ENCODE measurements around the gene KCNQ1.

KCNQ1 gene

GRCh38 chr11:2651054-2651617 is 206.3 kb downstream of the KCNQ1 start:
- no peak for DNase-seq (ENCODE audit: low spot score)

DNA sequence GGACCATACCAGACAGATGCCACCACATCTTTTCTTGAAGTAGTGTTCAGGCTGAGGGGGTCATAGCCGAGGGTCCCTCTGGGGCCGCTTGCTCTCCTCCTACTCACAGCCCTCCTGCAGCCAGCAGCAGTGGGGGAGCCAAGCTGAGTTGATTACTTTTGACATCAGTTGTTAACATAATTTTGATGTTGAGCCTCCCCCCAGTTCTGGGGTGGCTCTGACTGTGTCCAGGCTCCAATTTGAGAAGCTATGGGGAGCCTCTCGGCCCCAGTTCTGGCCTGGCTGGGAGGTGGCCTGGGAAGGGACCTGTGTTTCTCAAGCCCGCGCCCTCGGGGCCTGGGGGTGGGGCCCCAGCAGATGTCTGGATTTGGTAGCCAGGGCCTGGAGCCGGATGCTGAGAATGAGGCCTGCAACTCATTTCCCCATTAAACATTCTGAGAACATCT is 207.0 kb downstream of the KCNQ1 start:
- no peak for DNase-seq (ENCODE audit: low spot score)

DNA sequence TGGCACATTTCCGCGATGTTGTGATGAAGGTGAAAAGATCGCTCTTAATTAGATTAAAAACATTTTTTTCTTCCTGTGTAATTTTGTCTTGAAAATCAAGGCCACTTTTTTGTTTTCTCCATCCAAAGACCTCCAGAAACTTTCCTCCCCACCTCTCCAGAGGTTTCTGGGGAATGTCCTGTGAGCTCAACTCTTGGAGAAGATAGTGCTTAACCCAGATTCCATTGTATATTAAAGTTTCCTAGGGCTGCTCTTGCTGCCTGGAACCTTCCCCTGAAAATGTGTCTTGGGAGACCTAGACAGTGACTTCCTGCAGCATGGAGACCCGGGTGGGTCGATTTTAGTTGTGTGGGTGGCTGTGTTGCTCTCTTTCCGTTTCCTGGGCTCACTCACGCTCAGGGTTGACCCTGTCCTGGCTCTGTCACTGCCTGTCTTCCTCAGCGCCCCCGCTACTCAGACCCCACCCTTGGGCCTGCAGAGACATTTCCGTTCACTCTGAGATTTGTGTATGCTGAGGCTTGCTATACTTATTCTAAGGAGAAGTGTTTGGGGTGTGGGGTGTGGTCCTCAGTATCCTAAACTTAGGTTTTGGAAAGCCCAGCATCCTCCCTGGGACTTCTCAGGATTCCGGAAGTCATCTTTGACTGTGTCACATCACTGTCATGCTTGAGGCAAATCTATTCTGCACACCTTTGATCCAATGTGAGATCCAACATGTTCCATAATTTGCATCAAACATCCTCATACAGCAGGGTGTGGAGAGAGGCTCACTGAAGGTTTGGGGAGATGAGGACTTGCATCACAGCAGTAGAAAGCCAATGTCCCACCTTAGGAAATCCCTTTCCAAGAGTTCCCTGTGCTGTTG is 207.8 kb downstream of the KCNQ1 start:
- DNase-seq (ENCODE audit: low spot score), result no peak

GRCh38 chr11:2653198-2653551 is 208.4 kb downstream of the KCNQ1 start:
- DNase-seq (ENCODE audit: low spot score), result no peak

- no peak for DNase-seq (ENCODE audit: low spot score)
Observed at GRCh38 chr11:2653930-2654739, 209.3 kb downstream of the KCNQ1 start.

GRCh38 chr11:2655016-2655719 is 210.4 kb downstream of the KCNQ1 start:
- DNase-seq (ENCODE audit: low spot score), result no peak

GRCh38 chr11:2655834-2656622 is 211.2 kb downstream of the KCNQ1 start:
- DNase-seq (ENCODE audit: low spot score), result no peak

DNA sequence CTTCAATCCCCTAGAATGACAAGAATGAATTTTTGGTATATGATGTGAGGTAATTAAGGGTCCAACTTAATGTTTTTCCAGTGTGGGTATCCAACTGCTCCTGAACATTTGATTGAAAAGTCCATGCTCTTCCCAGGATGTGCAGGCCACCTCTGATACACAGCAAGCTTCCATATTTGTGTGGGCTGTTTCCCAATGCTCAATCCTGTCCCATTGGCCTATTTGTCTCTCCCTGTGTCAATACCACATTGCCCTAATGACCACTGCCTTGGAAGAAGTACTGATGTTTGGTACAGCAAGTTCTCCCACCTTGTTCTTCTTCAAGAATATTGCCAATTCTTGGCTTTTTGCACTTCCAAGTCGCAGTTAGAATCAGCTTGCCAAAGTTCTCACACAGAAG is 212.1 kb downstream of the KCNQ1 start:
- DNase-seq (ENCODE audit: low spot score), result no peak

DNA sequence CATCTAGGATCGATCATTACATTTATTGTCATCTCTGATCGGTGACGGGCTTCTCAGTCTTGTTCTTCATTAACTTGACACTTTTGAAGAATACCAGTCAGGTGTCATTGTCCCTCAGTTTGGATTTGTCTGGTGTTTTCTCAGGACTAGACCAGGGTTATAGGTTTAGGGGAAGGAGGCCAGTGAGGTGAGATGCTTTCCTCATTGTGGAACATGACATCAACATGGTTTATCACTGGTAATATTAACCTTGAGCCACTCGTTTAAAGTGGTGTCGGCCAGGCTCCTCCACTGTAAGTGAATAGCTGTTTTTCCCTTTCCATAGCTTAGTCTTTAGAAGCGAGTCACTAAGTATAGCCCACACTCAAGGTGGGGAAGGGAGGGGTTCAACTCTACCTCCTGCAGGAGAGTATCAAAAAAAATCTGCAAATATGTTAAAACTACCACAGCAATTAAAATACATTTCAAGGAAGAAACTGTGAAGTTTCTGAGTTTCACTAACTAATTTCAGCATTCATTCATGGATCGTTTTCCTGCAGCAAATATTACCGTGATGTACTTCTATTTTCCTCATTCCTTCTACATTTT is 213.0 kb downstream of the KCNQ1 start:
- no peak for DNase-seq (ENCODE audit: low spot score)

- DNase-seq (ENCODE audit: low spot score), result no peak
Observed at GRCh38 chr11:2660357-2660939, 215.6 kb downstream of the KCNQ1 start.

GRCh38 chr11:2661173-2662023 is 216.6 kb downstream of the KCNQ1 start:
- DNase-seq (ENCODE audit: low spot score), result no peak

GRCh38 chr11:2662024-2662312 is 217.2 kb downstream of the KCNQ1 start:
- DNase-seq (ENCODE audit: low spot score), result no peak

GRCh38 chr11:2662430-2663299 is 217.9 kb downstream of the KCNQ1 start:
- no peak for DNase-seq (ENCODE audit: low spot score)

DNA sequence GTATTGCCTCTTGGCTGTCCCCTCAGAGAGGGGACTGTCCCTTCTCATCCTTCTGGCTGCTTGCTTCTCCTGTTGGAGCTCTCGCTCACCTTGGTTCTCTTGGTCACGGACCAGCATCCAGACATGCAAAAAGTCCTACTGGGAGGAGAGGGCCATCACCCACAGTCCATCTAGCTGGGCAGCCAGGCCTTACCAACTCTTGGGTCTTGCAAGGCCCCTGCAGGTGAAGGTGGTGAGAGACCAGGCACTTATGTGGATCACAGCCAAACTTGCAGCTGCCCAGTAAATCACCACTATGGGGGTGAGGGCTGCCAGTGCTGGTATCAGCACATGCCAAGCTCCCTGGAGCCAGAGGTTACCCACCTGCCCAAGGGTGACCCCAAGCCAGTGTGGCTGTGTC is 218.7 kb downstream of the KCNQ1 start:
- no peak for DNase-seq (ENCODE audit: low spot score)

- DNase-seq (ENCODE audit: low spot score), result no peak
Observed at GRCh38 chr11:2663915-2664314, 219.1 kb downstream of the KCNQ1 start.

GRCh38 chr11:2664376-2664775 is 219.6 kb downstream of the KCNQ1 start:
- DNase-seq (ENCODE audit: low spot score), result no peak

DNA sequence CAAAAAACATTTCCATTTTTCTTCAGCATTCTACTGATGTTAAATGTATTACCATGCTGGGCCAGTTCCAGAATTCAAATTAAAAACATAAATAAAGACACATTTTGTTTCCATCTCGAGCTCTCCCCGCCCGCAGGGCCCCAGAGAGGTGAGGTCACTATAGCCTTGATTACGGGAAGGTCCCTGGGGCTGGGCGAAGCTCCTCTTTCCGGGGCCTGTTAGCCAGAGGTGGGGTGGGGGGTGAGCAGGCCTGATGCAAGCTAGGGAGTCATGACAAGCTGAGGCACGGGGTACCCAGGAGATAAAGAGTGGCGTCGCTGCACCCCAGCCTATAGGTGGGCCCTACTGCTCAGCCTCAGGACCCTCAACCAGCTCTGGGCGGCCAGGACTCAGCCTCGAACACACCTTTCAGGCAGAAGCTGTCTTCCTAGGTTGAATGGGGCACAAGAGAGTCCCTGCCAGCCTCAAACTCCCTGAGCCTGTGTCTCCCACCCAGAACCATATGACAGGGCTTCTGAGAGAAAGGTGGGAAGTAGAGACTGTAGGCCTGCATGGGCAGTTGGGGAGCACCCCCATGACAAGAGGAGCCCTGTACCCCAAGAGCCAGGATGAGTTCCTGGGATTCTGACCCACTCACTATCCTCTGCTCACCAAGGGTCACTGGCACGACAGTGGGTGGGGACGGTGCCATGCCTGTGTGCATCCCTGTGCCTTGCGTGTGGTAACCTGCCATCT is 220.2 kb downstream of the KCNQ1 start:
- no peak for DNase-seq (ENCODE audit: low spot score)
